Fibroblast of skin of scalp (primary cell): ENCODE data around the gene TRAF3IP3.
"Not testable (repeated sequence)": the region's sequence is repeated elsewhere in the genome, so short reads cannot be mapped to it uniquely, and the experiment has no call there.

ENCODE experiments used
- DNase-seq: peaks from one replicate; pipeline ENCODE4 v3.0.0-alpha.2; 2013

Gene TRAF3IP3

DNA sequence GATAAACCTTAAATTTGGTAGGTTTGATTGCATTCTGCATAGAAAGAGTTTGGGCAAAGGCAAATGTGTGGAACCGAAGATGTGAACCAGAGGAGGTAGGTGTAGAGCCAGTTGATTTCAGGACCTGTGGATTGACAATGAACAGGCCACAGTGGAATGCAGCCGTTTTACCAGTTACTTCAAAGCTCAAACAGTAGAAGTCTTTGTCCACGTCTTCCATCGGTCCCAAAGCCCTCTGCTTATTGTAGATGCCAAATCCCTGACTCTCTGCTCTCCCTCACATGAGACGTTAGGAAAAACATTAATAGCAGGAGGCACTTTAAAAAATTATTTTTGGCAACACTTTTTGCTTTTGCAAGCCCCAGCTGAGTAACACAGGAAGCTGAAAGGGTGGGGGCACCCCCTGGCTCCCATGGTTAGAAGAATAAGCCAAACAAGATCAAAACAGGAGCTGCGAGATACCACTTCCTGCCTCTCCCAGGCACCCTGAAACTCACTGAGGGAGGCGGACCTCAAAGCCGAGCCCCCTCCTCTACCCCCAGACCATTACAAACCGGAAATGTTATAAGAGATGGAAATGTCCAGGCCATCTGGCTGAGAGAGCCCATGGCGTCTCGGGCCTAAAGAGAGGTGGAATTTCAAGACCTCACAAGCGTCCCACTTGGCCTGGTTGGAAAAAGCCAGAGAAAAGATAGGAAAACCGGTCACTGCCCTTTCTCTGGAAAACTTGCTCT is 13.5 kb downstream of the TRAF3IP3 start:
- peak; percentile 93 for DNase-seq

DNA sequence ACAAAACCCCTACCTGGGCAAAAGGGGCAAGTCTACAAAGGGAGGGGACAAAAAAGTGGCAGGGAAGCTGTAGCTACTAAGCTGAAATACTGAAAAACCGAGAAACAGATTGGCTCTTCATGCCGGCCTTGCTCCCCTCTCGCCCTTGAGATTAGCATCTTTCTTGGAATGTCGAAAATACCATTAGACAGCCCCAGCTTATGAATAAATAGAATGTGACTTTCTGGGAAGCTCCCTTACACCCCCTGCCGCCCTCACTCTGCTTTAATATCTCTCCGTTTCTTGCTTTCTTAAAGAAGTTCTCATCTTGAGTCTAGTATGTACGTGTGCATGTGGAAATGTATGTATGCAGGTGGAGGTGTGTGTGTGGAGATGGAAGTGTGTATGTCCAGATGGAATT is 14.1 kb downstream of the TRAF3IP3 start:
- peak; percentile 61 for DNase-seq

DNA sequence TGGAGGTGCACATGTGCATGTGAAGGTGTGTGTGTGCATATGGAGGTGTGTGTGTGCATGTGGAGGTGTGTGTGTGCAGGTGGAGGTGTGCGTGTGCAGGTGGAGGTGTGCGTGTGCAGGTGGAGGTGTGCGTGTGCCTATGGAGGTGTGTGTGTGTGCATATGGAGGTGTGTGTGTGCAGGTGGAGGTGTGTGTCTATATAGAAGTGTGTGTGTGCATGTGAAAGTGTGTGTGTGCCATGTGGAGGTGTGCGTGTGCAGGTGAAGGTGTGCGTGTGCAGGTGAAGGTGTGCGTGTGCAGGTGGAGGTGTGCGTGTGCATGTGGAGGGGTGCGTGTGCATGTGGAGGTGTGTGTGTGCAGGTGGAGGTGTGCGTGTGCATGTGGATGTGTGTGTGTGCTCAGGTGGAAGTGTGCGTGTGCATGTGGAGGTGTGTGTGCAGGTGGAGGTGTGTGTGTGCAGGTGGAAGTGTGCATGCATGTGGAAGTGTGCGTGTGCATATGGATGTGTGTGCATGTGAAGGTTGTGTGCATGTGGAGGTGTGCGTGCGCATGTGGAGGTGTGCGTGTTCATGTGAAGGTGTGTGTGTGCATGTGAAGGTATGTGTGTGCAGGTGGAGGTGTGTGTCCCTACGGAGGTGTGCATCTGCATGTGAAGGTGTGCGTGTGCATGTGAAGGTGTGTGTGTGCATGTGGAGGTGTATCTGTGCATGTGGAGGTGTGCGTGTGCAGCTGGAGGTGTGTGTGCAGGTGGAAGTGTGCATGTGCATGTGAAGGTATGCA is 15.0 kb downstream of the TRAF3IP3 start:
- no peak for DNase-seq

DNA sequence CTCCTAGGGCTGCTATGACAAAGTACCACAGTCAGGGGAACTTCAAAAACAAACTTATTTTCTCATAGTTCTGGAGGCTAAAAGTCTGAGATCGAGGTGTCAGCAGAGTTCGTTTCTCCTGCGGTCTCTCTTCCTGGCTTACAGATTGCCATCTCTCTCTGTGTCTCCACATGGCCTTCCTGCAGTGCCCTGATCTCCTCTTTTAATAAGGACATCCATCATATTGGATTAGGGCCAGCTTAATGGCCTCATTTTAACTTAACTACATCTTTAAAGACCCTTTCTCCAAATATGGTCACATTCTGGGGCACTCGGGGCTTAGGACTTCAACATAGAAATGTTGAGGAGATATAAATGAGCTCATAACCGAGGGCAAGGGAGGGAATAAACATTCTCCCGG is 16.3 kb downstream of the TRAF3IP3 start:
- peak; percentile 15 for DNase-seq

DNA sequence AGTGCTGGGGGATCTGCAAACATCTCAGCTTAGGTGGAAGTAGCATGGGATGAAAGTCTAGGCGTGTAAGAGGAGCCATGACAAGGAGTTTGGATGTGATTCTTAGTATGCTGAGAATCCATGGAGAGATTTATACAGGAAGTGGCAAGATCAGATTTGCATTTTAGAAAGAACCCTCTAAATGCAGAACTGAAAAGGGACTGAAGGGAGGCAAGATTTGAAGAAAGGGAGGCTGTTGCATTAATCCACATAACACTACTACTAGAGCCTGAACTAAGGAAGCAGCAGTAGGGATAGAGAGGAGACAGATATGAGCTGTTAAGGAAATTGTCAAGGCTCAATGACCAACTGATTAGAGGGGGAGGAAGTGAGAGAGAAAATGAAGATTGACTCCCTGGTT is 18.7 kb downstream of the TRAF3IP3 start:
- DNase-seq, result no peak

DNA sequence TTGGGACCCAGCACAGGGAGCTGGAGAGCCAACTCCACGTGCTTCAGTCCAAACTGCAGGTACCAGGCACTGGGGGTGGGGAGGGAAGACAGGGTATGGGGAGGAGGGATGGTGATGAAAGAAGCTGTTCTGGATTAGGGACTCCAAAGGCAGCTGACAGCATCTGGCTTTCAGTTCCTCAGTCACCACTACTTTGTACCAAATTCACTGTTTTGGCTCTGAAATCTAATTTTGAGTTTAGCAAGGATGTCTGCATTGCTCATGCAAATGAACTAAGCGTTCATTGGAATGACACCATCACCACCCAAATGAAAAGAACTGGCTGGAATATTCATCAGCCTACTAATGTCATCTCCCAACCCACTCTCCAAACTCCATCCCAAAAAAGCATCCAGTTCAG is 19.8 kb downstream of the TRAF3IP3 start:
- DNase-seq, result no peak

DNA sequence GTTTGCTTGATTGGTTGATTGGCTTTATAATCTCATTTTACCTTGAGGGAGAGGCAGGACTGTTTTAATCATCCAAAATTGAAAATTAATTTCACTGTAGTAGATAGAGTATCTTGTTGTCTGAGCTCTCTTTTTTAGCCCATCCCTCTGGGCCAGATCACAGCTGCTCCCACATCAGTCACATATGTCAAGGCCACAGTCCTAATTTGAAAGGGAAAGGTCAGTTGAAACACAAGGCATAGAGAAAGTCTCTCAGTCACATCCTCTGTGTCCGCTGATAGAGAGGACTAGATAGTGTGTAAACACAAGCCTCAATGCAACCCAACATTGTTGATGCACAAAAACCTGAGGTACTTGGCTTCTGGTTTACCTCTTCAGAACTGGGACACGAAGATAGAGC is 21.7 kb downstream of the TRAF3IP3 start:
- DNase-seq, result no peak

DNA sequence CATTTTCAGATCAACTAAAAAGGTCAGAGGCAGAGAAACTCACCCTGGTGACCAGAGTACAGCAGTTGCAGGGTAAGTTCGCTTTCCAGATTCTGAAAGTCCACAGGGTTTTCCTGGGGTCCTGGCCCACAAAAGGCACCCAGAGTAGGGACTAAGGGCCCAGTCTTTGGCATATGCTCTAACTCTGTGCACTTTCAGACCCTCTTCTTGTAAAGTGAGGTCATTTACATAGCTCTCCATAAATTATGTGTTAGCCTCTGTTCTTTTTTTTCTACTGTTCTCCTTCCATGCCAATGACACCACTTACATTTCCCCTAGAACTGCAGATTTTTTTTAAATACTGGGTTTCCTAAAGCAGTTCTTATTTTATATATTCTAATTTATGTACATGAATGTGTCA is 22.2 kb downstream of the TRAF3IP3 start:
- DNase-seq, result no peak

DNA sequence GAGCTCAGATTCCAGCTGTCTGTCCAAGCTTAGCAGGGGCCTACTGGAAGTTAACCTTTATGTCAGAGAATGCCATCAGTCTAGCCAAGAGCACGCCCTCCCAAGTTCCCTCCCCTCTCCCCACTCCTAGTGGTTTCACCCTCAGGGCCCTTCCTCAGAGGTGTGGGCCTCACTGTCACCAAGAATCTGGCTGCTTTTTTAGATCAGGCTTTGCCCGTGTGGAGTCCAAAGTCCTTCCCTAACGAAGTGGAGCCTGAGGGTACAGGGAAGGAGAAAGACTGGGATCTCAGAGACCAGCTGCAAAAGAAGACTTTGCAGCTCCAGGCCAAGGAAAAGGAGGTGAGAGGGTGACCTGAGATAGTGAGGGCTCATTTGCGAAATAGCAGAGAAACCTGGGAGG is 24.4 kb downstream of the TRAF3IP3 start:
- no peak for DNase-seq

DNA sequence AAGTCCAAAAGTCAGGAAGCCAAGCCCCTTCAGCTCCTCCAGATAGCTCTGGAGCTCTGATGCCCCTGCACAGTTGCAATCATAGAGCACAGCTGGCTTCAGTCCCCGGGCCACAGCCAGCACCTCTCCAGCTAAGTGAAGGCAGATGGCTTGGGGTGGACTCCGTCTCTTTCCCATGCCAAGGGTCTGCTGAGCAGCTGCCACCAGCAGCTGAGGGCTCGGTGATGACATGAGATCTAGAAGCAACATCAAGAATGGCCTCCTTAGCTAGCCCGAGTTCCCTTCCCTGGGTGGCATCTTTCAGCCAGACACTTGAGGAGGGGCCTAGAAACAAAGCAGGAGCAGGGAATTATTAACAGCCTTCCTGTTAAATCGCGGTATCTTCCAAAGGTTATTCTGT is 27.5 kb downstream of the TRAF3IP3 start:
- DNase-seq, result no peak

DNA sequence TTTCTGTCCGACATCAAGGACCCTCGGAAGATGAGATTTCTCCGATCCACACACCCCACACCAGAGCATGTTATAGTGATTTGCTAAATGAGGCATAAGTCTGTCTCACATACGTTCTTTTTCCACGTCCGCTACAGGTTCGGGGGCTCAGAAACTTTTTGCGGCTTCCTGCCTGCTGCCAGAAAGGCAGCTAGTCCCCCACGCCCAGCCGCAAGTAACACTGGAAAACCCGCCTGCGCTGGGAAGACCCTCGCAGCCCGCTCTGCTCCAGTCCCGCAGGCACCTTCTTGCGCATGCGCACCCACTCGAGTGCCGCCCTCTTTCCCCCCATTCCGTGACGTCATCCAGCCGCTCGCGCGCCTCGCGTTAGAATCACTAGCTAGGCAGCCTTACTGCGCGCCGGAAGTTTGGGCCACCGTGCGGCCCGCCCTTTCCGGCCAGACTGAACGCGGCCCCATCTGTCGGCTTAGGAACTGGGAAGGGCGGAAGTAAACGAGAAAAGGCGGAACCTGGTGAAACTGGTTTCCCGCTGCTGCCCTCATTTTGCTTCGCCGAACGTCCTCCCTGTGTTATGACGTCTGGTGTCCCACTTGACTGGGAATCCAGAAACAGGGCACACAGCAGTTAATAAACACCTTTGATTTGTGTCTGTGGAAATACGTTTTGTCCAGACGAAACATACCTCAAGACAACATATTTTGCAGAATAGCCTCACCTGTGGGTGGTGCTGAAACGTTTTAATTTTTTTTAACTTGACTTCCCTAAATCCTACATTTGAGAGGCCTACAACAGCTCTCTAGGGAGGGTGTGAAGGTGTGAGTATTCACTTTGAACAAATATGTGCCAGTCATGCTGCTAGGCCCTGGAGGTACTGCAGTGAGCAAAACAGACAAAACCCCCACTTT is 28.7 kb downstream of the TRAF3IP3 start, which contains the start of gene C1orf74:
Gene C1orf74 (minus strand): TSS at position 295 of the 905 bp plus-strand sequence. CDS start 925 bp downstream, outside the sequence.
- peak; percentile 99 for DNase-seq

DNA sequence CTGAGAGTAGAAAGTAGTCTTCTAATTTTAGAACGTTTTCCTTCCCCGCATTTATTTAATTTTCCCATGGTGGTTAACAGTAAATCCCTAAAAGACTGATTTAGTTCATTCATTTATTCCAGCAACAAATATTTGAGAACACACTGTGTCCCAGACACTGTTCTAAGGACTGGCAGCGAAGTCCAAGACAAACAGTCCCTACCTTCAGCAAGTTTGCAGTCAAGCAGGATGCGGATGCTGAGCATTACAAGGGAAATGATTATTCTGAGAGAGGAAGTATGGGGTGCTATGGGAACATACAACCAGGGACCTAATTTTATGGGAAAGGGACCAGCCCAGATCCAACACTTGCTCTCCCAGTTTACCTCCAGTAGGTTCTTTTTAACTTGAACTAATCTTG is 29.7 kb downstream of the TRAF3IP3 start:
- no peak for DNase-seq

DNA sequence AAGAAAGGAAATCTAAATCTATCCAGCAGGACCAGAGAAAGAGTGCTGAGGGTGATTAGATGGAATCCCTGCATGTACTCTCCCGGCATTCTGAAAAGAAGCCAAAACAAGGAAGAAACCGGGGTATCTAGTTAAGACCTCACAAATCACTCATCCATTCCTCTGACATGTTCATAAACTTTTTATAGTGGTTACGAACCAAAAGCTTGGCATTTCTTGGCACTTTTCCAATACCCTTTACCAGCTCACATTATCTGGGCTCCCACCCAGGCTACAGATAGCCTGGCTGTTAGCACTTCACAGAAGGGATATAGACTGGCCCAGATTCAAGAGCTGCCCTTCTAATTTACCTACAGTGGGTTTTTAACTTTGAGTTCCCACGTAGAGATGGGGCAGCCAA is 30.3 kb downstream of the TRAF3IP3 start:
- DNase-seq, result no peak

DNA sequence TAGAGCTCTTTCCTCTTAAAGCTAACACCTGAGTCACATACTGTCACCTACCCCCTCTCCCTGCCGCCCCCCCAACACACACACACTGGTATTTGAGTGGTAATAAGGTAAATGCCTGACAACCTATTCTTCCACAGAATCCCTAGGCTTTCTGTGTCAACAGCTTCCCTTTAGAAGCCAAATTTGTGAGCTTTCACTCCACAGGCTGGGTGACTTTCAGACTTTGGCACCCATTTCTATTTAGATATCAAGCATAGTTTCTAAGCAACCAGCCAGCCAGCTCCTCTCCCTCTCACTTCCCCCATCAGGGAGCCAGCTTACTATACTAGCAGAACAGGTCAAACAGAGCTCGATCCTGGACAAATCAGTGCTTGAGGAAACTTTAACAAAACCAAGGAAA is 31.7 kb downstream of the TRAF3IP3 start:
- no peak for DNase-seq

DNA sequence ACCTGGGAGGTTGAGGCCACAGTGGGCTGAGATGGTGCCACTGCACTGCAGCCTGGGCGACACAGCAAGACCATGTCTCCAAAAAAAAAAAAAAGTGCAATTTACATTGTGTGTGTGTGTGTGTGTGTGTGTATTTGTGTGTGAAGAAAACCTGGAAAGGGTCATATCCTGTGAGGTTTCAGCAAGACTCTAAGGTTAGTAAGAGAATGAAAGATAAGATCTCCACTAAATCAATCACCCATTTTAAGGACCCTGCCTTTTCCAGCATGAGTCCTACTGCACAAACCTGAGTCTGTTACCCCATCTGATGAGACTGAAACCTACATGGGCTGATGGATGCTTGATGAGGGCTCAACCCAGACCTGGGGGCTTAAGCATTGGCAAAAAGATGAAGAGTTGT is 33.4 kb downstream of the TRAF3IP3 start:
- no peak for DNase-seq

DNA sequence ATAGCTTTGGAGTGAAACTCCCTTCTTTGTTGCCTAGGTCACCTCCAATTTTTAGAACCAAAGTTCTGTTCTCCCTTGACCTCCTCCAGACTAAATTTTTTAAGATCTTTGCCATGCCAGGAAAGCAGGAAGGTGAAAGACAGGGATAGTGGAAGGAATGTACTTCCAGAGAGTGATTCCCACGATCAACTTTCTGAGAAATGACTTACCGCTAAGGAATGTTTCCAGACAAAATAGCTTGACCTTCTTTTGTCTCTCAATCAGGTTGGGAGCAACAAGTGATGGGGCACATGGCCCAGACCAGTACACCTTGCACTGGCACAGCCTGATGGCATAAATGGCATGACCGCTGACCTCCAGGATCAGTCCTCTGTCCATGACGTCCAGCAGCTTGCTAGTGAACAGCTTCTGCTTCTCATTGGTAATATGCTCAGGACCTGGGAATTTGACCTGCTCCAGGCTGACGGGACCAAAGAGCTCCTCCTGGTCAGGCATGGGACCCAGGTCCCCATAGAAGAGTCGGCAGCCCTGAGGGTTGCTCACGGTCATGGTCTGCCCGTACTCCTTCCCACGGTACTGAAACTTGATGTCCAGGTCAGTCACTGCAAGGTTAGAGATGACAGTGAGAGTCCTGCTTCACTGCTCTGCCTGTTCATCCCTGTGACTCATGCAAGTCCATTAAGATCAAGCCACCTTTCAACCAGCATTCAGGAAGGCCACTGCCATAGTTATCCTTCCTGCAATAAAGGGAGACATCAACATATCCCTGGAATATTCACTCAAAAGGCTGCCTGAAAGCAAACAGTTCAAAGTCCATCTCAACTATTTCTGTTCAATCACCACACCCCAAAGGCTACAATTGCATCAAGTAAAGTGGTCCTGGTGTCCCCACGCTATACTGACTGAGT is 34.7 kb downstream of the TRAF3IP3 start:
- no peak for DNase-seq

DNA sequence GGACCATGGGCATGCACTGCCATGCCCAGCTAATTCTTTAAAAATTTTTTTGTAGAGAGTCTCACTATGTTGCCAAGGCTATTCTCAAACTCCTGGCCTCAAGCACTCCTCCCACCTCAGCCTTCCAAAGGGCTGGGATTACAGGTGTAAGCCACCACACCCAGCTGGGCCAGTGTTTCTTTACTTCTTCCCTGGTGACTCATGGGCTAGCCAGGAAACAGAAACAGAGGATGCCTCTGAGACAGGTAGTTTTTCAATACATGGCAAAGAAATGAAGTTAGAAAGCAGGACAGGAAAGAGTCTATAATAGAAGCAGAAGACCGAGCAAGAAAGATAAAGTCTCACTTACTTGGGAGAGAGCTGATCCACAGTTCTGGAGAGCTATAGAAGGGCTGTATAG is 36.1 kb downstream of the TRAF3IP3 start:
- no peak for DNase-seq

DNA sequence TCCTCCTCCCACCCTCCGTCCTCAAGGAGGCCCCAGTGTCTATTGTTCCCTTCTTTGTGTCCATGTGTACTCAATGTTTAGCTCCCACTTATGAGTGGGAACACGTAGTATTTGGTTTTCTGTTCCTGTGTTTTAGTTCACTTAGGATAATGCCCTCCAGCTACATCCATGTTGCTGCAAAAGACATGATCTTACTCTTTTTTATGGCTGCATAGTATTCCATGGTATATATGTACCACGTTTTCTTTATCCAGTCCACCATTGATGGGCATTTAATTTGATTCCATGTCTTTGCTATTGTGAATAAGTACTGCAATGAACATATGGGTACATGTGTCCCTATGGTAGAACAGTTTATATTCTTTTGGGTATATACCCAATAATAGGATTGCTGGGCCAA is 37.9 kb downstream of the TRAF3IP3 start:
- not testable (repeated sequence) for DNase-seq

DNA sequence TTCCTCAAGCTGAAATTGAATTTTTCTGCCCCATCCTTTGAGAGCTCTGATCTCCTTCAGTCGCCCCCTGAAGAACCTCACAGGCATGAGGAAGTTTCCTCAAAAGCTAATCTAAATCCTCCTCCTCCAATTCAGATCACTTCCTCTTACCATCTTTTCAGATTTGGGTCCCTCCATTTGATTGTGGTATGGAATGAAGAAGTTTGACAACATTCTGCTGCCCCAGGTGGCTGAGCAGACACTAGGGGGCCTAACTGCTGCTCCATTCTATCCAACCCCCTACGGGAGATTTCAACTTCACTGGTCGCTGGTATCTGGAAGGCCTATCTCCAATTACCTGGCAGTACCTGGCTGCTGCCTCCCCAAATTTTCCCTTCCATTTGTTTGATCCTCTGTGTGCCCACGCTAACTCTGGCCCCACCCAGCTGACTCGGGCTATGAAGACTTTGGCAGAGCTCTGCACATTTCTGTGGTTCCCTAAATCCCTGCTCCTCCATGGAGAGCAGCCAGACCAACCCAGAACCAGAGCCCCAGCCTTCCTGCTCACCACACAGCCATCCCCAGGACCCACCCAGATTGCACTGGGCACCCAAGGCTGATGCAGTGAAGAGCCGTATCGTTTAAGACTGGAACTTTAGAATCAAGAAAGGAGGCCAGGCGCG is 42.3 kb downstream of the TRAF3IP3 start:
- DNase-seq, result peak; percentile 14

DNA sequence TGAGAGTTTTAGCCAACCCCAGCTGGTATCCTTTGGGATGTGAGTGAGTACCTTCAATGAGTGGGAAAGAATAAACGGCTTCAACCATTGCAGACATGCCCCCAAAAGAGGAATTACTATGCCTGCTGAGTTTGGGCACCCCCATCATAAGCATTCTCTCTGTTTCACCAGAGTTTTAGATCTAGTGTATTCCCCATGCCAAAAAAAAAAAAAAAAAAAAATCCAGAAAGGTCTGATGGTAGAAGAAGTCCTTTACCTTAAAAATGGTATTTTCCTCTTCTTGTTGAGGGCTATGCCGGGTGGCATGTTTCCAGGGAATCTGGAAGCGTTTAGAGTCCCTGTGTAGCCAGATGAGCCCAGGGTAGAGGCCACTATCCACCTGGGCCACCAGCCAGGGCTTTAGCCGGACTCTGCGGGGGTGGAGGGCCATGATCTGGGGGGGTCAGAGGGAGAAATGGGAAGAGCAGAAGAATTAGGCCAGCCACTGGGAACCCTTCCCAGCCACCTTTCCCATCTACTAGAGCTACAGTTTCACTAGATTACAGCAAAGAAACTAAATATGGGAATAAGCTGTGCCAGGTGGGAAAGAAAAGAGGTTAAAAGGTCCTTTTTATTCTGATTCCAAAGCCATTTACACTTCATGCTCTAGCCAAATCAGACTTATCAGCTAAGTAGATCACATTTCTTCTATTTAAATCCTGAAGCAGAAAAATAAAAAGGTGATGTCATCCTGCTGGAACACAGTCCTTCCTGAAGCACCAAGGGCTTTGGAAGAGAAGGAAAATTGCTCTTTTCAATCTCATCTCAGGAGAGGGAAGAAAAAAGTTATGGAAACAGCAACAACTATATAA is 45.4 kb downstream of the TRAF3IP3 start:
- no peak for DNase-seq
